T-helper 1 cell (primary cell): ENCODE data around the gene ONECUT3.
"Not testable (repeated sequence)": the region's sequence is repeated elsewhere in the genome, so short reads cannot be mapped to it uniquely, and the experiment has no call there.

ENCODE experiments used
- DNase-seq, 5 donors: peaks; one replicate each; pipeline ENCODE4 v3.0.0-alpha.2; 2012 to 2020

Gene ONECUT3

DNA sequence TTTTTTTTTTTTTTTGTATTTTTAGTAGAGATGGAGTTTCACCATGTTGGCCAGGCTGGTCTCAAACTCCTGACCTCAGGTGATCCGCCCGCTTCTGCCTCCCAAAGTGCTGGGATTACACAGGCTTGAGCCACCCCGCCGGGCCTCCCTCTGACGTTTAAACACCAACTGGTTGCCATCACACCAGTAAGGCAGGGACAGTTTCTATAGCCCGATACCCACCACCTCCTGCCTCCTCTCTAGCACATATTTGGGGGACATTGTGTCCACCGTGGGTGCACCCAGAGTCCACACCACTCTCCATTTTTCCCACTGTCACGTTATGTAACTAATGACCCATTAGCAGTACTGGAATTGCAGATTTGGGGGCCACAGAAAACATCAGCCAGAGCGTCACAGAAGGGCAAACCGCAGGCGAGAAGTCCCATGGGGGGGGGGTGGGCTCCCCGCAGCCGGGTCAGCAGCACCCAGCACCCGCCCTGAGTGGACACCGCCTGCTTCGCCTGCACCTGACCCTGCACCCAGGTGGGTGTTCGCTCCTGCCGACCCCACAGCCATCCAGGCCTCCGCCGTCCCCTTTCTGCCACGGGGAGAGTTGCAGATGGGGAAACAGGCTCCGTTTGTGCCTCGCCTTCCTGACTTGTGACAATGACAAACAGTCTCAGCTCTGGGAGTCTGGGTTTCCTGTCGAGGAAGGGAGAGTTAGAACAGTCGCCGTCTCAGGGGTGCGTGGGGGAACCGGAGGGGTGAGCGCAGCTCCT, 3.6 kb downstream of the ONECUT3 start:
- no peak for DNase-seq

GRCh38 chr19:1757468-1758230, 4.3 kb downstream of the ONECUT3 start:
- DNase-seq: no peak

DNA sequence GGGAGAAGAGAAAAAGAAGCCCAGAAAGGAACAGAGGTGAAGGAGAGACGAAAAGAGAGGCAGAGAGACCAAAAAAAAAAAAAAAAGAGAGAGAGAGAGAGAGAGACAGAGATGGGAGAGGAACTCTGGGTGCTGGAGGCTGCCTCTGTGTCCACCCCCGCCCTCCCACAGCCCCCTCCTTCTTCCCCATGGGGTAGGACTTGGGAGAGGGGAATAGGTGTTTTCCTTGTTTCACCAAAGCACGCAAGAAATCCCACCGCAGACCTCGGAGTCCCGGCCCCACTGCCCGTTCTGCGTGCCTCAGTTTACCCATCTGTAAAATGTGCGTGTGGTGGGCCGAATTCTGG, 4.9 kb downstream of the ONECUT3 start:
- DNase-seq: no peak

- no peak for DNase-seq
Observed at GRCh38 chr19:1758959-1759903, 5.9 kb downstream of the ONECUT3 start.

DNA sequence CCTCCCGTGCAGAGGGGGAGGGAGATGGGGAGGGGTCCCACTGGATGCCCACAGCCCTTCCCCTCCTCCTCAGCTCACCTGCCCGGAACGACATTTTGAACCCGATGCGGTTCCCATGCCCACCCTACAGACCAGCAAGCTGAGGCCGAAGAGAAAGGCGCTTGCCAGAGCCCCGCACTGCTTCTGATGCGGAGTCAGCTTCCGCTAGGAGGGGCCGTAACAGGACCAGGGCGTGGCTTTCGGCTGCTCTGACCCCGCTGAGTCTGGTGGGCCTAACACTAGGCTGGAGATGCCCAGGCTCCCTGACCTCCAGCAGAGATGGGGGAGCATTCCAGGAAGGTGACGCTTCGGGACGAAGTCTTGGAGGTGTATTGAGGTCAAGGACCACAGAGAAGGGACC, 6.7 kb downstream of the ONECUT3 start:
- DNase-seq: no peak

- not testable (repeated sequence) for DNase-seq
Observed at GRCh38 chr19:1760786-1761527, 7.7 kb downstream of the ONECUT3 start.

GRCh38 chr19:1761528-1762242, 8.4 kb downstream of the ONECUT3 start:
- DNase-seq: no peak

DNA sequence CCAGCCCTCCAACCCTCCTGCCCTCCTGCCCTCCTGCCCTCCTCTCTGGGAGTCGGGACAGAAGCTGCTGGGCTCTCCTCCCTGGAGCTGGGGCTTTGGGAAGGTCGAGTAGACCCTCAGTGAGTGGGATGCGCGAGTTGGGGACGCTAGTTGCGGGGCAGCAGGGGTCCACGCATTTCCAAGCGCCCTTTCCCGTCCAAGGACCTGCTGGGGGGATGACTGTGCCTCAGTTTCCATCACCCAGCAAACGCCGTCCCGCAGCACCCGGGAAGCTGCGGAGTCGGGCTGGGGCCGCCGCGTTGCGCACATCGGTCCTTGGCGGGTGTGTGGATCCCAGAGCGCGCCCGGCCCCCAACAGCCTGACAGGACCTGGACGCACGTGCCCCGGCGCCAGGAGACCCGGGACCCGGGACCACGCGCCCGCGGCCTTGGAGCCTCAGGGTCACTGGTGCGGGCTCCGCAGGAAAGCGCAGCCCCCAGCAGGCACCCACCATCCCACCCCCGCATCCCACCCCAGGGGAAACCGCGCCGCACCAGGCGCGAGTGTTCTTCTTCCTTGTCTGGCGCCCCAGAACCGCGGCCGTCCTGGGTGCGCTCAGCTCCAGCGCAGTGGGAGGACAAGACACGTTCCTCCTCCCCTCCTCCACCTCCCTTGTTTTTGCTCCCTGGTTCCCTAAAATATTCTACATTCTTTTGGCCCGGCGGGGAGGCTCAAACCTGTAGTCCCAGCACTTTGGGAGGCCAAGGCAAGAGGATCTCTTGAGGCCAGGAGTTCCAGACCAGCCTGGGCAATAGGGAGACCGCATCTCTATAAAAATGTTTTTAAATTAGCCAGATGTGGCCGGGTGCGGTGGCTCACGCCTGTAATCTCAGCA, 9.2 kb downstream of the ONECUT3 start:
- DNase-seq: no peak

- no peak for DNase-seq
Observed at GRCh38 chr19:1763648-1764639, 10.6 kb downstream of the ONECUT3 start.

DNA sequence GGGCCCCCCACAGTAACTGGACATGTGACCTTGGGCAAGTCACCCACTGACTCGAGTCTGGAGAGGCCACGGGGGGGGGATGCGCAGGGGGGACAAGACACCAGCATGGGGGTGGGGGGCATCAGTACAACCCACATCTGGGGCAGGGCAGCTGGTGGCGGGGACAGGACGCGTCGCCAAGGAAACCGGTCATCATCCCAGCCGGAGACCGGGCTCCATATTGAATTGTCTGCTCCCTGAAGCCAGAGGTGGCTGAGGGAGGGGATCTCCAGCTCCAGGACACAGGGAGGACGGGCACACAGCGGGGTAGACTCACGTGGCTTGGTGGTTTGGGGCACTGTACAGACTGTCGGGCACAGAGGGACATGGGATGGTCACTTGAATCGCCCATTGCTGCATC, 11.4 kb downstream of the ONECUT3 start:
- DNase-seq: no peak

DNA sequence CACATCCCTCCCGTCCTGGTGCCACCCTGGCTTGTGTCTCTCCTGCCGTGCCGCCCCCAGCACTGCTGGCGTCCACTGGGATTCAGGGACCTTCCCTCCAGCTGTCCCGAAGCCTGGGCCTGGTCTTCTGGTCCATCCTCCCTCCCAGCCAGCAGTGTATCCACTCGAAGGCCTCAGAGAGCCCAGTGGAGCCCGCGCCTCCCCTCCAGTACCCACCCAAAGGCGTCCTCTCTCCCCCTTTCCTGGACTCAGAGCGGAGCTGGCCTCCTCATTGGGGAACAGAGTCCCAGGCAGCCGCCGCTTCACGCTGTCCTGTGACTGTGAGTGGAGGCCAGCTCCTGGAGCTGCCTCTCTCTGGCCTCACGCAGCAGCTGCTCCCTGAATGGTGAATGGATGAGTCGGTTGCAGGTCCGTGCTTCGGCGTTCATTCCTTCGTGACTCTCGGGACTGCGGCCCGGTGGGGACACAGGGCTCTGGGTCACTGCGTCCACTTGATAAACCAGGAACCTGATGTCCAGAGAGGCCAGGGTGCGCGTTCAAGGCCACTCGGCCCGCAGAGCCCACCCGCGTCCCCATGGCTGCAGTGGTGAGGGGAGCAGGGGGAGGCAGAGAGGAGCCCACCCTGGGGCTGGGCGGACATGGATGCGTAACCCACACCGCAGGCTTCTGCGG, 12.1 kb downstream of the ONECUT3 start:
- DNase-seq: no peak

- no peak for DNase-seq
Observed at GRCh38 chr19:1765904-1766799, 12.8 kb downstream of the ONECUT3 start.

DNA sequence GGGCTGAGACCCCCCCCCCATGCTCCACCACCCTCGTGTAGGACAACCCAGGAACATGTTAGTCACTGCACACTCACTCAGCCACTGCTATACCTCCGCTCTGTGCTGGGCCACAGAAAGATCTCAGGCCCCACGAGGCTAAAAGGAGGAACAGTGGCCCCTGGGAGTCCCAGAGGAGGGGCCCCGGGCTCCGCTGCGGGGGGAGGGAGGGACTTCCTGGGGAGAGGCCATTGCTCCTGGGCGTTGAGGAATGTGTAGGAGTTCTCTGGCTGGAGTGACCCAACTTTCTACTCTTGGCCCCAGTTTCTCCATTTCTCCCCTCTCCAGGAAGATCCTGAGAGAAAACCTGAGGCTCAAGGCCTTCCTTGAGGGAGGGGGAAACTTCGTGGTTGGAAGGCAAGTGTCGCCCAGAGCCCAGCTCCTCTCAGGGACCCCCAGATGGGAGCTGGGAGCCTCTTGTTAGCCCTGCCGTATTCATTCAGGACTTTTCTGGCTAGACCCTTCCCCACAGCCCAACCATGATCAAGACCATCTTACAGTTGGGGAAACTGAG, 13.6 kb downstream of the ONECUT3 start:
- no peak for DNase-seq

DNA sequence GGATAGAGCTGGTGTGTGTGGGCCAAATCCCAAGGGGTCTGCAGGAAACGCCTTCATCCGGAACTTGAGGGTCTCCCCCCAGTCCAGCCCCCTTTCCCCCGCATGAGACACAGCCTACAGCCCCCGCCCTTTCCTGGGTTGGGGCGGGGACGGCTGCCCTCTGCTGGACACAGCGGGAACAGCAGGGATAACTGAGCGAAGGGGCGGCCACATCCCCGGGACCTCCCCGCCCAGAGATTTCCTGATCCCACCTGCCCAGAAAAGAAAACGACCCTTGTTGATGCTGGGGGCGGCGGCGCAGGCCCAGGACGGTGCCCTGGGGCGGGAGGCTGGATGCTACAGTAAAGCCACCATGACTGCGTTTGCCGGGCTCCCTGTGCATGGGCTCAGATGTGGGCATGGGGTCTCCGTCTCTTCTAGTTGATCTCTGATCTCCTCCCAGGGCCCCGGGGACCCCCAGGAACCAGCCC, 14.2 kb downstream of the ONECUT3 start:
- DNase-seq: peak in 4 of 5 donors; percentile 28 to 45 (median 44)

GRCh38 chr19:1768248-1768647, 14.9 kb downstream of the ONECUT3 start:
- DNase-seq: no peak

GRCh38 chr19:1768918-1769644, 15.8 kb downstream of the ONECUT3 start:
- DNase-seq: no peak

DNA sequence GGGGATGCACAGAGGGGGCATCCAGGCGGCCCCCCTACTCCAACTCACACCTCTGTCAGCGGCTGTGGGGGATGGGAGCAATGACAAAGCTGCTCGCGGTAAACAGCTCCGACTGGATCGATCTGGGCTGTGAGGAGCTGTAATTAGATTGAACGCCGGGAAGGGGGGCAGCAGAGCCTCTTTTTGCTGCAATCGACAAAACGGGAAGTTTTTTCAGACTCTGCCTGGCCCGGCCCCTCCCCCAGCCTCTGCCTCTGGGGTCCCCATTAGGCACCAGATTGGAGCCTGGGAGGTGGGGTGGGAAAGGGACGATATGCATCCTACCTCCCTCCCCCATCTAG, 16.3 kb downstream of the ONECUT3 start:
- no peak for DNase-seq
